ENCODE results near the gene PLEKHG4.

PLEKHG4 gene

GRCh38 chr16:67269766-67270165, 9.6 kb upstream of the PLEKHG4 start:
- no peak for TF ChIP-seq CTCF (IDR thresholded peaks at IDR 0.05; ENCODE audit: insufficient read depth, low read depth, low read length, missing control alignments)
- DNase-seq (ENCODE audit: low read depth): peak; percentile 32
- H3K4me3 ChIP-seq (ENCODE audit: low read length): no peak overlapping the region

GRCh38 chr16:67270931-67271338, 8.4 kb upstream of the PLEKHG4 start:
- TF ChIP-seq CTCF (IDR thresholded peaks at IDR 0.05; ENCODE audit: insufficient read depth, low read depth, low read length, missing control alignments): no peak
- no peak for DNase-seq (ENCODE audit: low read depth)
- no peak overlapping the region for H3K4me3 ChIP-seq (ENCODE audit: low read length)

GRCh38 chr16:67271446-67271845, 7.9 kb upstream of the PLEKHG4 start:
- no peak for DNase-seq (ENCODE audit: low read depth)
- H3K4me3 ChIP-seq (ENCODE audit: low read length): no peak overlapping the region
- TF ChIP-seq CTCF (IDR thresholded peaks at IDR 0.05; ENCODE audit: insufficient read depth, low read depth, low read length, missing control alignments): no peak

- no peak for DNase-seq (ENCODE audit: low read depth)
- no peak overlapping the region for H3K4me3 ChIP-seq (ENCODE audit: low read length)
- TF ChIP-seq CTCF (IDR thresholded peaks at IDR 0.05; ENCODE audit: insufficient read depth, low read depth, low read length, missing control alignments): no peak
Observed at GRCh38 chr16:67275321-67275720, 4.0 kb upstream of the PLEKHG4 start.

GRCh38 chr16:67277294-67277998, 1.9 kb upstream of the PLEKHG4 start:
- no peak for TF ChIP-seq CTCF (IDR thresholded peaks at IDR 0.05; ENCODE audit: insufficient read depth, low read depth, low read length, missing control alignments)
- peak; percentile 96 for DNase-seq (ENCODE audit: low read depth)
- peak overlapping the region; percentile 78 for H3K4me3 ChIP-seq (ENCODE audit: low read length)

- DNase-seq (ENCODE audit: low read depth): peak; percentile 67
- TF ChIP-seq CTCF (IDR thresholded peaks at IDR 0.05; ENCODE audit: insufficient read depth, low read depth, low read length, missing control alignments): no peak
Observed at GRCh38 chr16:67277999-67278772, 1.1 kb upstream of the PLEKHG4 start.

More at GRCh38 chr16:67277999-67278772, 1.1 kb upstream of the PLEKHG4 start:
- peak overlapping the region; percentile 78 for H3K4me3 ChIP-seq (ENCODE audit: low read length)
